Uterus (tissue), 2 donors: ENCODE measurements around the gene GABBR1.

Source experiments
- CTCF ChIP-seq, 4 experiments: fragments of 200-600 bp in 2 of 4; fragments of 450-650 bp in 2 of 4; sonication (generic) in 2 of 4; IDR thresholded peaks; one replicate each; pipeline ENCODE4 v1.5.1; 2016 to 2019; ENCODE audit warnings: antibody characterized with exemption in 4 of 4, mild to moderate bottlenecking in 2 of 4, moderate library complexity in 1 of 4
- POLR2A ChIP-seq, 2 donors: fragments of 450-650 bp; IDR thresholded peaks; one replicate each; pipeline ENCODE4 v1.6.1; 2016; ENCODE audit warnings: antibody characterized with exemption in 2 of 2, mild to moderate bottlenecking in 1 of 2, moderate library complexity in 1 of 2

- no peak for TF ChIP-seq POLR2A (IDR thresholded peaks at IDR 0.05)
- TF ChIP-seq CTCF (IDR thresholded peaks at IDR 0.05): no peak
Observed at GRCh38 chr6:29674008-29674407, 41.0 kb upstream of the GABBR1 start.
